Esophagus squamous epithelium (tissue), 4 donors: ENCODE results near the gene CREB5.

Source experiments
- POLR2A ChIP-seq, 4 donors: fragments of 450-650 bp; IDR thresholded peaks; one replicate each; pipeline ENCODE4 v1.6.1; 2017; ENCODE audit warnings: antibody characterized with exemption in 4 of 4, mild to moderate bottlenecking in 4 of 4, moderate library complexity in 3 of 4
- TF ChIP-seq, protein P1 (sequence below), 6 experiments: fragments of 450-650 bp in 4 of 6; fragments of 200-600 bp in 2 of 6; sonication (generic) in 2 of 6; IDR thresholded peaks; one replicate each; pipeline ENCODE4 v1.5.1; 2016 to 2019; ENCODE audit warnings: antibody characterized with exemption in 6 of 6, mild to moderate bottlenecking in 4 of 6, moderate library complexity in 4 of 6

GRCh38 chr7:28608731-28609130 lies 196.4 kb downstream of the CREB5 start:
- TF ChIP-seq, protein P1, sequence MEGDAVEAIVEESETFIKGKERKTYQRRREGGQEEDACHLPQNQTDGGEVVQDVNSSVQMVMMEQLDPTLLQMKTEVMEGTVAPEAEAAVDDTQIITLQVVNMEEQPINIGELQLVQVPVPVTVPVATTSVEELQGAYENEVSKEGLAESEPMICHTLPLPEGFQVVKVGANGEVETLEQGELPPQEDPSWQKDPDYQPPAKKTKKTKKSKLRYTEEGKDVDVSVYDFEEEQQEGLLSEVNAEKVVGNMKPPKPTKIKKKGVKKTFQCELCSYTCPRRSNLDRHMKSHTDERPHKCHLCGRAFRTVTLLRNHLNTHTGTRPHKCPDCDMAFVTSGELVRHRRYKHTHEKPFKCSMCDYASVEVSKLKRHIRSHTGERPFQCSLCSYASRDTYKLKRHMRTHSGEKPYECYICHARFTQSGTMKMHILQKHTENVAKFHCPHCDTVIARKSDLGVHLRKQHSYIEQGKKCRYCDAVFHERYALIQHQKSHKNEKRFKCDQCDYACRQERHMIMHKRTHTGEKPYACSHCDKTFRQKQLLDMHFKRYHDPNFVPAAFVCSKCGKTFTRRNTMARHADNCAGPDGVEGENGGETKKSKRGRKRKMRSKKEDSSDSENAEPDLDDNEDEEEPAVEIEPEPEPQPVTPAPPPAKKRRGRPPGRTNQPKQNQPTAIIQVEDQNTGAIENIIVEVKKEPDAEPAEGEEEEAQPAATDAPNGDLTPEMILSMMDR (IDR thresholded peaks at IDR 0.05), result no peak
- no peak for TF ChIP-seq POLR2A (IDR thresholded peaks at IDR 0.05)
